Measurements from ENCODE around the gene LRRC8A. TPM values are rescaled to one million over a fixed set of nuclear protein-coding genes. Genes with fewer than 3 reads are reported as not detected.
"Not testable (repeated sequence)": the region's sequence is repeated elsewhere in the genome, so short reads cannot be mapped to it uniquely, and the experiment has no call there.

Gene LRRC8A
- total and polyA plus RNA-seq, 8 donors = 8.7 to 20.4 (median 10.1) TPM

DNA sequence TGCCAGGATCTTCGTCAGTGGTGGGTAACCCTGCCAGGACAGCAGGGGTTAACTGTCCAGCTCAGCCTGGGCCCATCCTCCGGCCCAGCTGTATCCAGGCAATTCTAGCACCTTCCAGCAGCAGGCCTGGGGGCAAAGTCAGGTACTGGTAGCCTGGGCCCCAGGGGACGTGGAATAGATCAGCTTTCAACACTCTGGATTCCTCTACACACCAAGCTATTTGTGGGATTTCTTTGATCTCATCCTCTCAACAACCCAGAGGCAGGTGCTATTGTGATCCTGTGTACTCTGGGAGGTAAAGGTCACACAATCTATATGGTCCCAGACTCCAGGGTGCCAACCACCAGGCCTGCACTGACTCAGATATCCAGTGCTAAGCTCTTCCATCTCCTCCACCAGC, 43.6 kb upstream of the LRRC8A start:
- no peak for DNase-seq
- no peak overlapping the region for H3K27ac ChIP-seq
- no peak overlapping the region for H3K4me3 ChIP-seq
- H3K4me1 ChIP-seq = no peaks in the 10 kb centered on the region
- H3K27me3 ChIP-seq = no peaks in the 10 kb centered on the region
- TF ChIP-seq, protein P1, sequence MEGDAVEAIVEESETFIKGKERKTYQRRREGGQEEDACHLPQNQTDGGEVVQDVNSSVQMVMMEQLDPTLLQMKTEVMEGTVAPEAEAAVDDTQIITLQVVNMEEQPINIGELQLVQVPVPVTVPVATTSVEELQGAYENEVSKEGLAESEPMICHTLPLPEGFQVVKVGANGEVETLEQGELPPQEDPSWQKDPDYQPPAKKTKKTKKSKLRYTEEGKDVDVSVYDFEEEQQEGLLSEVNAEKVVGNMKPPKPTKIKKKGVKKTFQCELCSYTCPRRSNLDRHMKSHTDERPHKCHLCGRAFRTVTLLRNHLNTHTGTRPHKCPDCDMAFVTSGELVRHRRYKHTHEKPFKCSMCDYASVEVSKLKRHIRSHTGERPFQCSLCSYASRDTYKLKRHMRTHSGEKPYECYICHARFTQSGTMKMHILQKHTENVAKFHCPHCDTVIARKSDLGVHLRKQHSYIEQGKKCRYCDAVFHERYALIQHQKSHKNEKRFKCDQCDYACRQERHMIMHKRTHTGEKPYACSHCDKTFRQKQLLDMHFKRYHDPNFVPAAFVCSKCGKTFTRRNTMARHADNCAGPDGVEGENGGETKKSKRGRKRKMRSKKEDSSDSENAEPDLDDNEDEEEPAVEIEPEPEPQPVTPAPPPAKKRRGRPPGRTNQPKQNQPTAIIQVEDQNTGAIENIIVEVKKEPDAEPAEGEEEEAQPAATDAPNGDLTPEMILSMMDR (IDR thresholded peaks at IDR 0.05) = no peak
- no peaks in the 10 kb centered on the region for H3K9me3 ChIP-seq
- no peak for ATAC-seq
- H3K36me3 ChIP-seq = no peaks in the 10 kb centered on the region
- no peak for FAIRE-seq
- intact Hi-C loops (cut with DNase I) = no loop called here
- WGBS, 2 donors = 68 to 78% methylated on average over 3 of the region's 3 CpGs

DNA sequence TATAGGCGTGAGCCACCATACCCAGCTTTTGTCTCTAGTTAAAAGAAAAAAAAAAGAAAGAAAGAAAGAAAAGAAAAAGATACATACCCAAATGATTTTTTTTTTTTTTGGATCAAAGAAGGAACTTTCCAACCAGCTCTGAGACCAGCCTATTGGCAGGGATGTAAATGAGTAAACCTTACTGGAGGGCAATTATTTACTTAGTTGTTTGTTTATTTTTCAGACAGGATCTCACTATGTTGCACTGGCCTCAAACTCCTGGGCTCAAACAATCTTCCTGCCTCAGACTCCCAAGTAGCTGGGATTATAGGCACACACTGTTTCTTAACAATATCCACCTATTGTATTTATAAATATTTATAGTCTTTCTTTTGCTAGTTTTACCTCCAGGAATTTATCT, 41.4 kb upstream of the LRRC8A start:
- FAIRE-seq = no peak
- no peaks in the 10 kb centered on the region for H3K9me3 ChIP-seq
- no peak overlapping the region for H3K27ac ChIP-seq
- peaks cover 0 to 3% (median 2%) of the 10 kb centered on the region in 3 donors for H3K4me1 ChIP-seq
- TF ChIP-seq, protein P1 (IDR thresholded peaks at IDR 0.05) = no peak
- no peaks in the 10 kb centered on the region for H3K36me3 ChIP-seq
- WGBS, 2 donors = 88 to 100% methylated on average over 1 of the region's 1 CpG
- no peak for DNase-seq
- ATAC-seq = no peak
- H3K4me3 ChIP-seq = no peak overlapping the region
- H3K27me3 ChIP-seq = no peaks in the 10 kb centered on the region
- intact Hi-C loops (cut with DNase I) = no loop called here

DNA sequence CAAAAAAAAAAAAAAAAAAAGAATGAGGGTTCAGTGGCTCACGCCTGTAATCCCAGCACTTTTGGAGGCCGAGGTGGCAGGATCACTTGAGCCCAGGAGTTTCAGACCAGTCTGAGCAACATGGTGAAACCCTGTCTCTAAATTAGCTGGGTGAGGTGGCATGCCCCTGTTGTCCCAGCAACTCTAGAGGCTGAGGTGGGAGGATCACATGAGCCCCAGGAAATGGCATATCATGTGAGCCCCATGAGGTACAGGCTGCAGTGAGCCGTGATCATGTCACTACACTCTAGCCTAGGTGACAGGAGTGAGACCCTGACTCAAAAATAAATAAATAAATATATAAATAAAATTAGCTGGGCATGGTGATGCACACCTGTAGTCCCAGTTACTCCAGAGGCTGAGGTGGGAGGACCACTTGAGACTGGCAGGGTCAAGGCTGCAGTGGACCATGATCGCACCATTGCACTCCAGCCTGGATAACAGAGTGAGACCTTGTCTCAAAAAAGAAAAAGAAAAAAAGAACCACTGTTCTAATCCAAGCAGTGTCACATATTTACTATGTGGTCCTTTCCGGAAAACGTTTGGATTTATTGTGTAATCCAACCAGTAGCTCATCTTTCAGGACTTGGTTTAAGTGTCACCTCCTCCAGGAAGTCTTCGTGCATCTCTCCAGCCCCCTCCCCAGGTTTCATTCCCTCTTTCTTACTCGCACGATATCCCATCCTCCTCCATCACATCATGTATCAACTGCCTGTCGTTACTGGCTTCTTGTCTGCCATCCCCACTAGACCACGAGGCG, 40.0 kb upstream of the LRRC8A start:
- WGBS, 2 donors = 86 to 89% methylated on average over 12 of the region's 12 CpGs
- no peaks in the 10 kb centered on the region for H3K9me3 ChIP-seq
- intact Hi-C loops (cut with DNase I) = no loop called here
- H3K36me3 ChIP-seq = no peaks in the 10 kb centered on the region
- ATAC-seq = no peak
- H3K4me3 ChIP-seq = no peak overlapping the region
- FAIRE-seq = no peak
- H3K27me3 ChIP-seq = no peaks in the 10 kb centered on the region
- peaks cover 0 to 10% (median 6%) of the 10 kb centered on the region in 3 donors for H3K4me1 ChIP-seq
- H3K27ac ChIP-seq = no peak overlapping the region
- TF ChIP-seq, protein P1 (IDR thresholded peaks at IDR 0.05) = no peak
- DNase-seq = no peak

DNA sequence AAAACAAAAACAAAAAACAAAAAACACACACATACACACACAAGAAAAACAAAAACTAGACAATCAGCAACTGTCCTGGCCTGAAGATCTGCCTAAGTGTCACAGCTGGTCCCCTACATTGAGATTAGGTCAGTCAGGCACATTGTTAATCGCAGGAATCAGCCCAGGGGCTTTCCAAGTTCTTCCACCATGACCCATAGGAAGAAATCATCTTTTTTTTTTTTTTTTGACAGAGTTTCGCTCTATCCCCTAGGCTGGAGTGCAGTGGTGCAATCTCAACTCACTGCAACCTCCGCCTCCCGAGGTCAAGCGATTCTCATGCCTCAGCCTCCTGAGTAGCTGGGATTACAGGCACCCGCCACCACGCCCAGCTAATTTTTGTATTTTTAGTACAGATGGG, 38.8 kb upstream of the LRRC8A start:
- H3K36me3 ChIP-seq; H3K4me3 ChIP-seq; H3K9me3 ChIP-seq; intact Hi-C loops (cut with DNase I); H3K27me3 ChIP-seq; DNase-seq; H3K27ac ChIP-seq; FAIRE-seq; H3K4me1 ChIP-seq; ATAC-seq: not testable (repeated sequence)
- 95% methylated on average over 7 of the region's 7 CpGs for WGBS, 2 donors

DNA sequence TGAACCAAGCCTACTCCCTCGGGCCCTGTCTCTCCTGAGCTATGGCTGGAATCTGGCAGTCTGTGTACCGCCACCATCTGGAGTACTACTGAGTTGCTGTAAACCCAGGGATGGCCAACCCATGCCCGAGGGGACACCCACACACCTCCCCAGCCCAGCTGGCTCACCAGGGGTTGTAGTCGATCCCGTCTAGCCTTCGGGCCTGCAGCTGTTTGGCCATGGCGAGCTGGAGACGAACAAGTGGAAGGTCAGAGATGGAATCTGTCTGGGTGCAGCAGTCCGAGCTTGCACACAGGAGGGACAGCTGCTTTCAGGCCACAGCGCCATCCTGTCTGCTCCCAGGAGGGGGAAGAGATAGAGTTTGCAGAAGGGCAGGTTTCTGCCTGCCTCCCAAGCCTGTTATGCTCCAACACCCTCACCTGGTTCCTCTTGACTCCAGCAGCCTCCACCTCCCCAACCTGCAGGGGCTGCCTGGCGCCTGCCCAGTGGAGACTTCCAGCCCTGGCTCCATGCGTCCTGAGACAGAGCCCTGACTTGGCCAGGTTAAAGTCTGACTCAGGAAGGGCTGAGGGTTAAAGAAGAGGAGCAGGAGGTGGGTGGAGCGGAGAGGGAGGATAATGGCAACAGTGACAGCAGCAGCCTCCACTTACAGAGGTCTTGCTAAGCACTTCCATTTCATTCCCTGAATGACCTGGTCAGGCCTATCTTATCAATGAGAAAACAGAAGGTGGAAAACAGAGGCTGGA, 36.6 kb upstream of the LRRC8A start:
- WGBS, 2 donors = 60 to 69% methylated on average over 13 of the region's 13 CpGs
- no peaks in the 10 kb centered on the region for H3K27me3 ChIP-seq
- ATAC-seq (peak; percentile 54 to 83 (median 58)), FAIRE-seq (no peak), DNase-seq (no peak)
- H3K36me3 ChIP-seq = no peaks in the 10 kb centered on the region
- H3K27ac ChIP-seq = no peak overlapping the region
- TF ChIP-seq, protein P1 (IDR thresholded peaks at IDR 0.05) = no peak
- H3K4me1 ChIP-seq = peaks cover 0 to 10% (median 6%) of the 10 kb centered on the region in 3 donors
- H3K4me3 ChIP-seq = no peak overlapping the region
- intact Hi-C loops (cut with DNase I) = no loop called here
- no peaks in the 10 kb centered on the region for H3K9me3 ChIP-seq

Measured in pancreas (tissue), 10 donors.